NCI-H1417 treated with DMSO at 0.1 percent for 48 hours (cell line): ENCODE measurements around the gene TUBE1.

ENCODE experiments used
- DNase-seq: peaks from one replicate; lab custom pipeline; 2025; lab: John Stamatoyannopoulos, UW

The TUBE1 gene

GRCh38 chr6:112033791-112034615 is 53.3 kb downstream of the TUBE1 start:
- no peak for DNase-seq

- no peak for DNase-seq
Measured at GRCh38 chr6:112032728-112033127, 54.6 kb downstream of the TUBE1 start.

- DNase-seq, result no peak
Measured at GRCh38 chr6:112031960-112032359, 55.3 kb downstream of the TUBE1 start.

- DNase-seq, result no peak
Measured at GRCh38 chr6:112030961-112031660, 56.2 kb downstream of the TUBE1 start.

- DNase-seq, result no peak
Measured at GRCh38 chr6:112030206-112030960, 56.9 kb downstream of the TUBE1 start.

GRCh38 chr6:112029045-112029822 is 58.0 kb downstream of the TUBE1 start:
- no peak for DNase-seq

- DNase-seq, result no peak
Measured at GRCh38 chr6:112027942-112028674, 59.2 kb downstream of the TUBE1 start.

GRCh38 chr6:112026933-112027332 is 60.3 kb downstream of the TUBE1 start:
- DNase-seq, result no peak

GRCh38 chr6:112024464-112024863 is 62.8 kb downstream of the TUBE1 start:
- no peak for DNase-seq

- DNase-seq, result no peak
Measured at GRCh38 chr6:112022749-112023148, 64.5 kb downstream of the TUBE1 start.

- no peak for DNase-seq
Measured at GRCh38 chr6:112021691-112022310, 65.5 kb downstream of the TUBE1 start.
